HCT116 (cell line): ENCODE data around the gene MAML2. TPM values are rescaled to one million over a fixed set of nuclear protein-coding genes. Genes with fewer than 3 reads are reported as not detected.

Experiments
- ATAC-seq: fragments of 200-7000 bp; cut with Tn5 transposase; 2 replicates; pipeline ENCODE4 v1.9.1; 2020; ENCODE audit warnings: mild to moderate bottlenecking, moderate library complexity
- BruUV-seq: library from RNA; stranded (reverse); fragments of 400-500 nt; replicated peaks from 2 replicates; lab custom pipeline; 2021; lab: Mats Ljungman, UMichigan
- CTCF ChIA-PET: fragments of 300-600 bp; sonication (Branson Sonifier 250); formaldehyde crosslinking; loops from one replicate; lab custom pipeline; 2021; ENCODE audit warnings: antibody characterized with exemption; lab: Charles Lee
- POLR2A ChIA-PET: fragments of 300-600, 350-600 bp; sonication (Branson Sonifier 250); formaldehyde crosslinking; loops from one replicate; lab custom pipeline; 2021; ENCODE audit warnings: antibody characterized with exemption; lab: Charles Lee
- RAD21 ChIA-PET, 2 experiments: fragments of 300-600 bp; sonication (Branson Sonifier 250); formaldehyde crosslinking; loops; one replicate each; lab custom pipeline; 2023; ENCODE audit warnings: low total read pairs in 2 of 2; ENCODE audit not compliant: uncharacterized antibody in 2 of 2, unreplicated experiment in 2 of 2, low non-redundant PET in 1 of 2; lab: Charles Lee
- DNase-seq: peaks from one replicate; pipeline ENCODE4 v3.0.0-alpha.2; 2010; ENCODE audit warnings: low read depth, low spot score
- H2AFZ ChIP-seq: fragments of 200-600 bp; shearing (Covaris generic), sonication (generic); 2 replicates; pipeline ENCODE4 v1.6.1; 2017; ENCODE audit warnings: low read depth, mixed run types, mixed read lengths, antibody characterized with exemption, low read length; ENCODE audit not compliant: poor library complexity, severe bottlenecking
- H3K27ac ChIP-seq: 2 replicates; pipeline ENCODE4 v1.5.1; 2012; ENCODE audit warnings: low read depth, low read length
- H3K27me3 ChIP-seq: fragments of 200-600 bp; sonication (generic); 2 replicates; pipeline ENCODE4 v1.6.1; 2016; ENCODE audit warnings: mixed run types, low read length, mixed read lengths; ENCODE audit not compliant: insufficient read depth
- H3K36me3 ChIP-seq, 2 experiments: fragments of 200-500 bp in 1 of 2; fragments of 200-600 bp in 1 of 2; sonication (Bioruptor generic) in 1 of 2; sonication (generic) in 1 of 2; 2 replicates each; pipeline versions ENCODE4 v1.5.1 to v1.6.1; 2014 to 2016; ENCODE audit warnings: low read length in 2 of 2, inconsistent platforms in 1 of 2, mixed read lengths in 1 of 2, mixed run types in 1 of 2; ENCODE audit not compliant: insufficient read depth in 2 of 2, control insufficient read depth in 1 of 2
- H3K4me1 ChIP-seq, 2 experiments: fragments of 200-600 bp in 1 of 2; sonication (generic) in 1 of 2; 2 replicates each; pipeline versions ENCODE4 v1.5.1 to v1.6.1; 2012 to 2017; ENCODE audit warnings: low read length in 2 of 2, inconsistent platforms in 1 of 2, mild to moderate bottlenecking in 1 of 2, mixed read lengths in 1 of 2, mixed run types in 1 of 2, moderate library complexity in 1 of 2; ENCODE audit not compliant: insufficient read depth in 2 of 2, control insufficient read depth in 1 of 2
- H3K4me2 ChIP-seq: fragments of 200-600 bp; sonication (generic); 2 replicates; pipeline ENCODE4 v1.6.1; 2017; ENCODE audit warnings: mixed run types, low read length, mixed read lengths
- H3K4me3 ChIP-seq, 2 experiments: fragments of 200-600 bp in 1 of 2; sonication (generic) in 1 of 2; replicated peaks in 1 of 2; 2 replicates each; pipeline ENCODE4 v1.5.1; 2011 to 2016; ENCODE audit warnings: low read length in 2 of 2, control low read depth in 1 of 2, low read depth in 1 of 2, mild to moderate bottlenecking in 1 of 2, mixed read lengths in 1 of 2, mixed run types in 1 of 2
- H3K79me2 ChIP-seq: fragments of 200-600 bp; sonication (generic); 2 replicates; pipeline ENCODE4 v1.6.1; 2017; ENCODE audit warnings: mild to moderate bottlenecking, mixed run types, low read length, moderate library complexity, mixed read lengths; ENCODE audit not compliant: insufficient read depth
- H3K9ac ChIP-seq: fragments of 200-600 bp; sonication (generic); 2 replicates; pipeline ENCODE4 v1.6.1; 2016; ENCODE audit warnings: low read length, mixed read lengths
- H3K9me2 ChIP-seq: fragments of 200-600 bp; sonication (generic), shearing (Covaris generic); 2 replicates; pipeline ENCODE4 v1.6.1; 2017; ENCODE audit warnings: mixed run types, mild to moderate bottlenecking, moderate library complexity; ENCODE audit not compliant: insufficient read depth
- H3K9me3 ChIP-seq, 2 experiments: fragments of 200-500 bp in 1 of 2; fragments of 200-600 bp in 1 of 2; sonication (Bioruptor generic) in 1 of 2; sonication (generic) in 1 of 2; 2 replicates each; pipeline ENCODE4 v1.6.1; 2014 to 2017; ENCODE audit warnings: low read length in 2 of 2, mixed read lengths in 2 of 2, inconsistent platforms in 1 of 2, low read depth in 1 of 2, mild to moderate bottlenecking in 1 of 2, mixed run types in 1 of 2, moderate library complexity in 1 of 2; ENCODE audit not compliant: control insufficient read depth in 1 of 2, insufficient read depth in 1 of 2
- H4K20me1 ChIP-seq: fragments of 200-600 bp; sonication (generic), shearing (Covaris generic); 2 replicates; pipeline ENCODE4 v1.6.1; 2017; ENCODE audit warnings: mixed run types, mild to moderate bottlenecking, moderate library complexity; ENCODE audit not compliant: insufficient read depth
- CBX3 ChIP-seq: IDR thresholded peaks from 2 replicates; pipeline ENCODE4 v1.6.1; 2012; ENCODE audit warnings: low read depth
- CEBPB ChIP-seq: IDR thresholded peaks from 2 replicates; pipeline ENCODE4 v1.6.1; 2012; ENCODE audit warnings: low read depth
- EGR1 ChIP-seq: IDR thresholded peaks from 2 replicates; pipeline ENCODE4 v1.6.1; 2012; ENCODE audit warnings: low read depth
- EZH2 ChIP-seq: fragments of 200-600 bp; sonication (generic); IDR thresholded peaks from 2 replicates; pipeline ENCODE4 v1.6.1; 2017; ENCODE audit warnings: antibody characterized with exemption, mixed run types
- EZH2phosphoT487 ChIP-seq: fragments of 200-600 bp; IDR thresholded peaks from 2 replicates; pipeline ENCODE4 v1.6.1; 2018; ENCODE audit warnings: antibody characterized with exemption, borderline replicate concordance
- FOSL1 ChIP-seq: IDR thresholded peaks from 2 replicates; pipeline ENCODE4 v1.6.1; 2012; ENCODE audit warnings: low read depth
- JUND ChIP-seq: IDR thresholded peaks from 2 replicates; pipeline ENCODE4 v1.6.1; 2012
- POLR2A ChIP-seq: IDR thresholded peaks from 2 replicates; pipeline ENCODE4 v1.7.0; 2011; ENCODE audit warnings: borderline replicate concordance; ENCODE audit not compliant: insufficient read depth, insufficient read length; ENCODE audit errors: extremely low read depth
- POLR2AphosphoS5 ChIP-seq: IDR thresholded peaks from 2 replicates; pipeline ENCODE4 v1.6.1; 2011; ENCODE audit warnings: mild to moderate bottlenecking, low read depth, low read length, moderate library complexity
- RAD21 ChIP-seq: IDR thresholded peaks from 2 replicates; pipeline ENCODE4 v1.6.1; 2012; ENCODE audit warnings: low read depth, mild to moderate bottlenecking
- SIN3A ChIP-seq: IDR thresholded peaks from 2 replicates; pipeline ENCODE4 v1.6.1; 2012; ENCODE audit warnings: low read depth
- SP1 ChIP-seq: IDR thresholded peaks from 2 replicates; pipeline ENCODE4 v1.6.1; 2012; ENCODE audit warnings: low read depth
- SRF ChIP-seq: IDR thresholded peaks from 2 replicates; pipeline ENCODE4 v1.6.1; 2012; ENCODE audit warnings: low read depth
- TCF7L2 ChIP-seq: IDR thresholded peaks from 2 replicates; pipeline ENCODE4 v1.7.0; 2011; ENCODE audit warnings: borderline replicate concordance, inconsistent platforms; ENCODE audit not compliant: insufficient read depth, insufficient read length; ENCODE audit errors: extremely low read depth
- YY1 ChIP-seq: IDR thresholded peaks from 2 replicates; pipeline ENCODE4 v1.6.1; 2011; ENCODE audit warnings: low read length, low read depth, moderate library complexity, mild to moderate bottlenecking; ENCODE audit not compliant: insufficient replicate concordance; ENCODE audit errors: extremely low read depth
- ZFX ChIP-seq: fragments of 450-650 bp; IDR thresholded peaks from 2 replicates; pipeline ENCODE4 v1.6.1; 2017
- ZNF274 ChIP-seq: fragments of 200-500 bp; sonication (Bioruptor generic); IDR thresholded peaks from 2 replicates; pipeline ENCODE4 v1.6.1; 2014; ENCODE audit warnings: mild to moderate bottlenecking, low read depth, low read length, inconsistent platforms
- intact Hi-C: fragments of 100-400 bp; cut with micrococcal nuclease; formaldehyde crosslinking; loops from 2 replicates; pipeline ENCODE4 v1.10.0; 2022
- total RNA-seq: library from RNA; stranded (reverse); gene quantifications from one replicate; pipeline ENCODE4 v1.2.1, GENCODE V29; 2021; ENCODE audit not compliant: unreplicated experiment
- TF ChIP-seq, protein P1 (sequence below): IDR thresholded peaks from 2 replicates; pipeline ENCODE4 v1.6.1; 2011; ENCODE audit warnings: mild to moderate bottlenecking, low read length, moderate library complexity; ENCODE audit not compliant: insufficient replicate concordance; ENCODE audit errors: extremely low read depth
- TF ChIP-seq, protein P2 (sequence below), 3 experiments: fragments of 200-600 bp in 1 of 3; sonication (generic) in 1 of 3; IDR thresholded peaks in 2 of 3; conservative IDR thresholded peaks in 1 of 3; 2 replicates each; pipeline ENCODE4 v1.5.1; 2012 to 2017; ENCODE audit warnings: low read depth in 2 of 3, low read length in 2 of 3, antibody characterized with exemption in 1 of 3, borderline replicate concordance in 1 of 3, control low read depth in 1 of 3, mild to moderate bottlenecking in 1 of 3, mixed read lengths in 1 of 3, mixed run types in 1 of 3, moderate library complexity in 1 of 3; ENCODE audit not compliant: insufficient read depth in 1 of 3
- TF ChIP-seq, protein P3 (sequence below): IDR thresholded peaks from 2 replicates; pipeline ENCODE4 v1.6.1; 2012; ENCODE audit warnings: low read depth

Gene MAML2
- total RNA-seq, 1 experiment from 2014 or later: 2.6 TPM

DNA sequence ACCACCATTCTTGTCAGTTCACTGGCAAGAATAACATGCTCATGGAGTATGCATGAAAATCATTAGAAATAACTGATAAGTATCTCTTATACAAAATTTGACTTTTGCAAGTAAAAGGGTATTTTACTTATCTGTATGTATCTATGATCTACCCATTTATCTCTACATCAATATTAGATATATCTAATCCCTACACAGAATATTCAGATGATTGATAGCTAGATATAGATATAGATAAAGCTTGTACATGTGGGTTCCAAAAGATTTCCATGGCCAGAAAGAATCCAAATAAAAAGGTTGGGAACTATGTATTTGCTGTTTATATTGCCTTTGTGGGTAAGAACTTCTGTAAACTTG is 185.5 kb downstream of the MAML2 start:
- Histone ChIP-seq H3K27me3 (no peaks in the 10 kb centered on the region), H3K4me1 (peaks cover 12 to 24% of the 10 kb centered on the region in 2 experiments; a peak in 3 of 4 replicates), H3K79me2 (no peaks in the 10 kb centered on the region), H3K9me2 (no peaks in the 10 kb centered on the region), H3K9me3 (no peaks in the 10 kb centered on the region), H4K20me1 (no peaks in the 10 kb centered on the region), H3K9ac (no peak overlapping the region), H2AFZ (no peak overlapping the region), H3K4me2 (no peak overlapping the region), H3K4me3 (no peak overlapping the region), H3K27ac (no peak overlapping the region), H3K36me3 (no peaks in the 10 kb centered on the region)
- intact Hi-C loops: no loop called here
- ChIA-PET CTCF (no interaction called here), POLR2A (no interaction called here), RAD21 (no interaction called here)
- TF ChIP-seq, protein P1, sequence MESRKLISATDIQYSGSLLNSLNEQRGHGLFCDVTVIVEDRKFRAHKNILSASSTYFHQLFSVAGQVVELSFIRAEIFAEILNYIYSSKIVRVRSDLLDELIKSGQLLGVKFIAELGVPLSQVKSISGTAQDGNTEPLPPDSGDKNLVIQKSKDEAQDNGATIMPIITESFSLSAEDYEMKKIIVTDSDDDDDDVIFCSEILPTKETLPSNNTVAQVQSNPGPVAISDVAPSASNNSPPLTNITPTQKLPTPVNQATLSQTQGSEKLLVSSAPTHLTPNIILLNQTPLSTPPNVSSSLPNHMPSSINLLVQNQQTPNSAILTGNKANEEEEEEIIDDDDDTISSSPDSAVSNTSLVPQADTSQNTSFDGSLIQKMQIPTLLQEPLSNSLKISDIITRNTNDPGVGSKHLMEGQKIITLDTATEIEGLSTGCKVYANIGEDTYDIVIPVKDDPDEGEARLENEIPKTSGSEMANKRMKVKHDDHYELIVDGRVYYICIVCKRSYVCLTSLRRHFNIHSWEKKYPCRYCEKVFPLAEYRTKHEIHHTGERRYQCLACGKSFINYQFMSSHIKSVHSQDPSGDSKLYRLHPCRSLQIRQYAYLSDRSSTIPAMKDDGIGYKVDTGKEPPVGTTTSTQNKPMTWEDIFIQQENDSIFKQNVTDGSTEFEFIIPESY: no peak
- TF ChIP-seq FOSL1 (no peak), SP1 (no peak), POLR2AphosphoS5 (no peak), CBX3 (no peak), POLR2A (no peak), SIN3A (no peak), CEBPB (no peak), SRF (no peak), TCF7L2 (no peak), ZFX (no peak), YY1 (no peak), EZH2phosphoT487 (no peak), JUND (no peak), ZNF274 (no peak), EGR1 (no peak), RAD21 (no peak), EZH2 (no peak)
- TF ChIP-seq, protein P2, sequence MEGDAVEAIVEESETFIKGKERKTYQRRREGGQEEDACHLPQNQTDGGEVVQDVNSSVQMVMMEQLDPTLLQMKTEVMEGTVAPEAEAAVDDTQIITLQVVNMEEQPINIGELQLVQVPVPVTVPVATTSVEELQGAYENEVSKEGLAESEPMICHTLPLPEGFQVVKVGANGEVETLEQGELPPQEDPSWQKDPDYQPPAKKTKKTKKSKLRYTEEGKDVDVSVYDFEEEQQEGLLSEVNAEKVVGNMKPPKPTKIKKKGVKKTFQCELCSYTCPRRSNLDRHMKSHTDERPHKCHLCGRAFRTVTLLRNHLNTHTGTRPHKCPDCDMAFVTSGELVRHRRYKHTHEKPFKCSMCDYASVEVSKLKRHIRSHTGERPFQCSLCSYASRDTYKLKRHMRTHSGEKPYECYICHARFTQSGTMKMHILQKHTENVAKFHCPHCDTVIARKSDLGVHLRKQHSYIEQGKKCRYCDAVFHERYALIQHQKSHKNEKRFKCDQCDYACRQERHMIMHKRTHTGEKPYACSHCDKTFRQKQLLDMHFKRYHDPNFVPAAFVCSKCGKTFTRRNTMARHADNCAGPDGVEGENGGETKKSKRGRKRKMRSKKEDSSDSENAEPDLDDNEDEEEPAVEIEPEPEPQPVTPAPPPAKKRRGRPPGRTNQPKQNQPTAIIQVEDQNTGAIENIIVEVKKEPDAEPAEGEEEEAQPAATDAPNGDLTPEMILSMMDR (IDR thresholded peaks at IDR 0.05 in 2 of 3, conservative IDR thresholded peaks at IDR 0.05 in 1 of 3; ENCODE audit: borderline replicate concordance in 1 of 3, insufficient read depth in 1 of 3, low read depth in 2 of 3, low read length in 2 of 3): no peak
- TF ChIP-seq, protein P3, sequence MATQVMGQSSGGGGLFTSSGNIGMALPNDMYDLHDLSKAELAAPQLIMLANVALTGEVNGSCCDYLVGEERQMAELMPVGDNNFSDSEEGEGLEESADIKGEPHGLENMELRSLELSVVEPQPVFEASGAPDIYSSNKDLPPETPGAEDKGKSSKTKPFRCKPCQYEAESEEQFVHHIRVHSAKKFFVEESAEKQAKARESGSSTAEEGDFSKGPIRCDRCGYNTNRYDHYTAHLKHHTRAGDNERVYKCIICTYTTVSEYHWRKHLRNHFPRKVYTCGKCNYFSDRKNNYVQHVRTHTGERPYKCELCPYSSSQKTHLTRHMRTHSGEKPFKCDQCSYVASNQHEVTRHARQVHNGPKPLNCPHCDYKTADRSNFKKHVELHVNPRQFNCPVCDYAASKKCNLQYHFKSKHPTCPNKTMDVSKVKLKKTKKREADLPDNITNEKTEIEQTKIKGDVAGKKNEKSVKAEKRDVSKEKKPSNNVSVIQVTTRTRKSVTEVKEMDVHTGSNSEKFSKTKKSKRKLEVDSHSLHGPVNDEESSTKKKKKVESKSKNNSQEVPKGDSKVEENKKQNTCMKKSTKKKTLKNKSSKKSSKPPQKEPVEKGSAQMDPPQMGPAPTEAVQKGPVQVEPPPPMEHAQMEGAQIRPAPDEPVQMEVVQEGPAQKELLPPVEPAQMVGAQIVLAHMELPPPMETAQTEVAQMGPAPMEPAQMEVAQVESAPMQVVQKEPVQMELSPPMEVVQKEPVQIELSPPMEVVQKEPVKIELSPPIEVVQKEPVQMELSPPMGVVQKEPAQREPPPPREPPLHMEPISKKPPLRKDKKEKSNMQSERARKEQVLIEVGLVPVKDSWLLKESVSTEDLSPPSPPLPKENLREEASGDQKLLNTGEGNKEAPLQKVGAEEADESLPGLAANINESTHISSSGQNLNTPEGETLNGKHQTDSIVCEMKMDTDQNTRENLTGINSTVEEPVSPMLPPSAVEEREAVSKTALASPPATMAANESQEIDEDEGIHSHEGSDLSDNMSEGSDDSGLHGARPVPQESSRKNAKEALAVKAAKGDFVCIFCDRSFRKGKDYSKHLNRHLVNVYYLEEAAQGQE: no peak
- no peak for ATAC-seq
- DNase-seq: no peak
- BruUV-seq: no TSS peak
